GM18511 (cell line): ENCODE results near the gene IL11RA.
"Not testable (repeated sequence)": the region's sequence is repeated elsewhere in the genome, so short reads cannot be mapped to it uniquely, and the experiment has no call there.

Source experiments
- ATAC-seq: cut with Tn5 transposase; IDR thresholded peaks from one replicate; pipeline ENCODE4 v1.9.1; 2021; ENCODE audit warnings: mild to moderate bottlenecking, moderate library complexity; ENCODE audit not compliant: unreplicated experiment

The IL11RA gene

DNA sequence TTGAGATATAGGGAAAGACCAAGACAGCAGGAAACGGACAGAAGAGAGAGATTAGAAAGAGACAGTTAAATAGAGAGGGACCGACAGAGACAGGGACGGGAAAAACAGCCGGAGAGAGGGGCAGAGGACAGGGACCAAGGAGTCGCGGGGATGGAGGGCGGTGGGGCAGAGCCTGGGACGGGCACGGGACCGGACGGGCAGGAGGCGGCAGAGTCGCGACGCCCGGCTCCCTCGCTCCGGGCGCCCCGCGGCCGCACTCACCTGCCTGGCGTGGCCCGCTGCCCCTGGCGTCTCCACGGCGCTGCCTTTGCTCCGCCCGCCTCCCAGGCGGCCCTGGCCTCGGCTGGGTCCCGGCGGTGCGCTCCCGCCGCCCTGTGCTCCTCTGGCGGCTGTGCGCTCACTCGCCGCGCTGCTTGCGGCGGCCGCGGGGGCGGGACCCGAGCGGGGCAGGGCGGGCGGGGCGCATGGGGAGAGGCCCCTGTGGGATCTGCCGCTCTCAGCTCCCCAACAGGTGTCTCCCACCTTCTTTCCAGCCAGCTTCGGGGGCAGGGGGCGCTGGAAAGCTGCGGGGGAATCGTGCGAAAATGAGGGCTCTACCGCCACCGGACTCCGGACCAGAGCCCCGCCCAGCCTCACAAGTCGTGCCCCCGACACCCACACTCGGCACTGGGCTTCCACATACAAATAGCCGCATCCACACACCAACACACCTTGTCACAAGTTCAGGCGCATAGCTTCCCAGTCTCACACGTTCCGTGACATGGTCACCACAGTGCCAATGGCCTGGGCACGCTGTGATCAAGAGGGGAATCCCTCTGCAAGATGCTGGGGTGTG lies 23.1 kb upstream of the IL11RA start, which contains the start of gene ARID3C:
TSS of gene ARID3C (minus strand) at position 411 of the 835 bp plus-strand sequence. CDS start 1,052 bp downstream, outside the sequence.
- peak; percentile 58 for ATAC-seq

- no peak for ATAC-seq
Observed at GRCh38 chr9:34629491-34629808, 22.5 kb upstream of the IL11RA start.

DNA sequence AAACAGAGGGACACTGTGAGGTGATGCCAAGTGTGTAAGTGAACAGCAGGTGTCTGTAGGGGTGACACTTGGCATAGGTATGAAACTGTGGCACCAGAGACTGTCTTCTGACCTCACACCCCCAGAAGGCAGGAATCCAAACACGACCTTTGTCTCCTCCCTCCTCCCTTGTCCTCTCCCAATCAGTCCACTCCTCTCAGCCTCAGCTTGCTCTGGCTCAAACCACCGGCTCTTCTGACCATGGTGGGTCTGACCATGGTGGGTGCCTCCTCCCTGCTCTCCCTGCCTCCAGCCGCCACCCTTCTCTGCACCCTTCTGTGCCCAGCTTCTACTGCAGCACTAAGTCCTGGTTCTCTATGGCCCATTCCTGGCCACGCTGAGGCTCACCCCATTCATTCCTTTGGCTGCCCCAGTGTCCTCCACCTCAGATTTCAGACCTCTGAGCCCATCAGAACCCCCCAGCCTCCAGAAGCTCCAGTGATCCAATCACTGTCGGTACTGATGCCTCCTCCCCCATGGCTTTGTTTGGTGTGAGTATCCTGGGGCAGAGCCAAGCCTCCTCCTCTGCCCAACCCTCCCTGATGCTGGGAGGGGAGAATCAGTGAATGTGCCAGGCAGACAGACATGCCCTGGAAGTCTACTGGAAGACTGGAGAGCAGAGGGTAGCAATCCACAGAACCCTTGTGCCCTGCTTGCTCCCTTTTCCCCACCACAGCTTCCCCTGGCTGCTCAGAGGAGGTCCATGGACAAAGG lies 21.4 kb upstream of the IL11RA start:
- no peak for ATAC-seq

- no peak for ATAC-seq
Observed at GRCh38 chr9:34633166-34633565, 18.8 kb upstream of the IL11RA start.

DNA sequence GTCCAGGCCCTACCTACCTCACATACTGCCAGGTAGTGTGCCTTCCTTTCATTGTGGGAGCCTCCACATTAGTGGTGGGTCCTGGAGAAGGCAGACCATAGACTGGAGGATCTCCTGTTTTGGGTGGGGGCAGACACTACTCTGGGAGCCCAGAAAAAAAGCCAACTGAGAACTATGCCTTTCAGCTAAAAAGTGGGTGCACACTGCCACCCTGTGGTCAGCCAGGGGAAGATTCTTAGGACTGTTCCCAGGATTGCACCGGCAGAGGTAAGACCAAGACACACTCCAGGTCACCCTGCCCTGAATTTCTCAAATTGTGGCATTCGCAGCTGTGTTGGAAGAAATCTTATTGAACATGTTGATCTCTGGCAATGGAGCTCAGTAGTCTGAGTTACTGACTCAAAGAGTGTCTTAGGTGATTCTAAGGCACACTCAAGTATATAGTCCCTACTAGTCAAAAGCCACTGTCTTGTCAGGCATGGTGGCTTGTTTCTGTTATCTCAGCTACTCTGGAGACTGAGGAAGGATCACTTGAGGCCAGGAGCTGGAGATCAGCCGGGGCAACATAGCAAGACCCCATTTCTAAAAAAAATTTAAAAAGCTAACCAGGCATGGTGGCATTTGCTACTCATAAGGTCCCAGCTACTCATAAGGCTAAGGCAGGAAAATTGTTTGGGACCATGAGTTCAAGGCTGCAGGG lies 18.0 kb upstream of the IL11RA start:
- no peak for ATAC-seq

GRCh38 chr9:34634551-34635248 lies 17.3 kb upstream of the IL11RA start:
- ATAC-seq: no peak

DNA sequence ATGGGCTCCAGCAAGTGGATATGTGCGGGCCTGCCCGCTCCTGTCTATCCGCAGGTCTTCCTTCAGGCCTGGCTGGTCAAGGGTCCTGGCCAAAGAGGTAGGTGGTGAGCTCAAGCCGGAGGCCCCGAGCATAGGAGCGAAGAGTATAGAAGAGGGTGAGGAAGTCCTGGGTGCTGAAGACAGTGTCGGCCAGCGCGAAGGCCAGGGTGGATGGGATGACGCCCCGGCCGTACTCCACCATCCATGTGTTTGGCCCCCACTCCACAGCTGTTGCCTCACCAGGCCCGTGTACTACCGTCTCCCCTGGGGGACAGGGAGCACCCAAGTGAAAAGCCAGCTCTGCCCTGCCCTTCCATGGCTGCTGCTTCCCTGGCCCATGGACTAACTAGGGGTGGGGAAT lies 16.4 kb upstream of the IL11RA start:
- no peak for ATAC-seq

GRCh38 chr9:34636791-34637355 lies 15.1 kb upstream of the IL11RA start:
- ATAC-seq: peak; percentile 27

DNA sequence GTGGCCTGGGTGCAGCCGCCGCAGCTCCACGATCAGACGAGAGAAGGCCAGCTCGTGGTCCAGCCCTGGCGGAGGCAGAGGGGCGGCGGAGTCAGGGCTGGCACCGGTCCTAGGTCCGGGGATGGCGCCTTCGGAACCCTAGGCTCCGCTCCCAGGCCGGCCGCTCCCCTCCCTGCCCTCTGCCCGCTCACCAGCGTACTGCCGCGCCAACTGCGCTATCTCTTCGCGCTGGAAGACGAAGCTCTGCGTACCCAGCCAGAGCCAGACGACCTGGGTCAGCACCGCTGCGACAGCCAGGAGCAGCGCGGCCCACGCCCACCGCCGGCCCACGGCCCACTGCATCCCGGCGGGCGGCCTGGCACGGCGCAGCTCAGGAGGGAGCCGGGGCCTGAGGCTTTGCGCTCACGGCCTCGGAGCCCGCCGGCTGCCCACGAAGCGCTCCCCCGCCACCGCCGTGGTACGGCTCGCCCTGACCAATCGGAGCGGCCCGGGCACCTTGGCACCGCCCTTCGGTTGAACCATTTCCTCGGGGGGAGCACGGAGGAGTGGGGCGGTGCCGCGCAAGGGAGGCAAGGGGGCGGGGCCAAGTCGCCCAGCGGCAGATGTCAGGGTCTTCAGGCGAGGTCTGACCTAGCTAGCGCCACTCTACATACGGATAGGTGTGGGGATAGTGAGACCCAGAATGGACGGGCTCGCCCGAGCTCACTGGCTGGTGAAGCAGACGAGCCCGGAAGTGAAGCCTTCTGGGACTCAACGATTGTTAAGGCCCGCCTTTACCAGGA lies 14.4 kb upstream of the IL11RA start, which contains the start of gene SIGMAR1:
TSS of gene SIGMAR1 (minus strand) at position 432 of the 782 bp plus-strand sequence. CDS start at position 342, 90 bp downstream.
- ATAC-seq: peak; percentile 86

DNA sequence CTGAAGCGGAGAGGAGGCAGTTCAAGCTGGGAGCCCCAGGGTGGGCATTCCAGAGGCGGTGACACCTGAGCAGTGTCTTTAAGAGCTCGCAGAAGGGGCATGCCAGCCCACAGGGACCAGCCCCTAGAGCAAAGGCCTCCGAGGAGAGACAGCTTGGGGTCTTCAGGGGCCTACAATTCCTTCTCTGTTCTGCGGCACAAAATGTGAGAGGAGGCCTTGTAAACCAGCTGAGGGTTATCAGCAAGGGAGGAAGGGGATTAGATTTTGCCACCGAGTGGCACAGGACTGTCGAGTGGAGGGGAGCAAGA lies 13.9 kb upstream of the IL11RA start:
- no peak for ATAC-seq

GRCh38 chr9:34639322-34639721 lies 12.7 kb upstream of the IL11RA start:
- ATAC-seq: not testable (repeated sequence)

DNA sequence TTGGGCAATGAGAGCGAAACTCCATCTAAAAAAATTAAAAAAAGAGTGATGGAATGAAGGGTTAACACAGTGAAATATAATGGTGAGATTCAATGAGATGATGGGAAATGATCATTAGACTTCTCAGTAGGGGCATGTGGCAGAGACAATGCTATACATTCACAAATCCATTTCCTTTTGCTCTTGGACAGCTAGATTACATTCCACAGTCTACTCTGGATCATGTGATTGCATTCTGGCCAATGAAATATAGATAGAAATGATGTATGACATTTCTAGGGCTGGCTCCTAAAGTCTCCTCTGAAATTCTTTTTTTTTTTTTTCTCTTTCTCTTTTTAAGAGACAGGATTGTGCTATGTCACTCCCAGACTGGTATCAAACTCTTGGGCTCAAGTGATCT lies 9.3 kb upstream of the IL11RA start:
- no peak for ATAC-seq

- no peak for ATAC-seq
Observed at GRCh38 chr9:34644766-34645314, 7.1 kb upstream of the IL11RA start.

- peak; percentile 87 for ATAC-seq
Observed at GRCh38 chr9:34646211-34647083, 5.5 kb upstream of the IL11RA start, which contains the start of gene GALT. TSS of gene GALT (plus strand) at chr9:34646675. CDS start at chr9:34646705, 30 bp downstream.

GRCh38 chr9:34647084-34647403 lies 4.9 kb upstream of the IL11RA start:
- ATAC-seq: no peak

GRCh38 chr9:34647651-34648050 lies 4.3 kb upstream of the IL11RA start:
- no peak for ATAC-seq

- ATAC-seq: no peak
Observed at GRCh38 chr9:34648673-34649072, 3.3 kb upstream of the IL11RA start.

DNA sequence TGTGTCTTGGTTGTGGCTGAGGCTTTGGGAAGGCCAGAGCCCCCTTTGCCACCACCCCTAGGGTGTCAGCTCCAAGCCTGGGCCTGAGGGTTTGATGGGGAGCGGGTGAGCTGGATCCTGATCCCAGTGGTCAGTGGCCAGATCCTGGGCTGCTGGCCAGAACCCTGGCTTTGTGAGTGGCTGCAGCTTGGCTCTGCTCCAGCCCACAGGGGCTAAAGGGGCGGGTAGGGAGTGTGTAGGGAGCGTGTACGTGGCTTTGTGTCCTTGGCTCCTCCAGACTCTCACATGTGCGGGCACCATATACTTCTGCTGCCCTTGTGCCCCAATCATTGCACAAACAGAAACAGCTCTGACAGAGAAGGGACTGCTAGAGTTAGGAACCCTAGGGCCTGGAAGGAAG lies 1.2 kb upstream of the IL11RA start:
- ATAC-seq: no peak

GRCh38 chr9:34651321-34651720 lies 664 bp upstream of the IL11RA start:
- no peak for ATAC-seq
